ENCODE measurements around the gene UBASH3B. TPM values are rescaled to one million over a fixed set of nuclear protein-coding genes. Genes with fewer than 3 reads are reported as not detected.
A peak's percentile ranks its signal among the peaks of the same experiment; 100 is the strongest.

The UBASH3B gene
- polyA plus RNA-seq, 10 donors: 4.1 to 7.2 (median 5.7) TPM

GRCh38 chr11:122676638-122677037 lies 21.1 kb downstream of the UBASH3B start:
- no peak for DNase-seq

- DNase-seq: no peak
Measured at GRCh38 chr11:122677256-122677655, 21.7 kb downstream of the UBASH3B start.

GRCh38 chr11:122678406-122678805 lies 22.9 kb downstream of the UBASH3B start:
- no peak for DNase-seq

GRCh38 chr11:122679466-122679865 lies 23.9 kb downstream of the UBASH3B start:
- DNase-seq: no peak

- DNase-seq: no peak
Measured at GRCh38 chr11:122681070-122681469, 25.5 kb downstream of the UBASH3B start.

- DNase-seq: no peak
Measured at GRCh38 chr11:122681735-122682134, 26.2 kb downstream of the UBASH3B start.

GRCh38 chr11:122682464-122682863 lies 26.9 kb downstream of the UBASH3B start:
- DNase-seq: no peak

- no peak for DNase-seq
Measured at GRCh38 chr11:122685041-122685440, 29.5 kb downstream of the UBASH3B start.

GRCh38 chr11:122686111-122686510 lies 30.6 kb downstream of the UBASH3B start:
- DNase-seq: no peak

- peak in 2 of 3 donors; percentile 58 to 86 for DNase-seq
Measured at GRCh38 chr11:122690384-122690783, 34.9 kb downstream of the UBASH3B start.

GRCh38 chr11:122690801-122691548 lies 35.5 kb downstream of the UBASH3B start:
- peak; percentile 62 to 93 (median 78) for DNase-seq

- DNase-seq: no peak
Measured at GRCh38 chr11:122691549-122692150, 36.1 kb downstream of the UBASH3B start.

GRCh38 chr11:122692444-122692843 lies 36.9 kb downstream of the UBASH3B start:
- no peak for DNase-seq

GRCh38 chr11:122695076-122695615 lies 39.6 kb downstream of the UBASH3B start:
- DNase-seq: no peak

GRCh38 chr11:122696662-122697061 lies 41.1 kb downstream of the UBASH3B start:
- no peak for DNase-seq

- no peak for DNase-seq
Measured at GRCh38 chr11:122697636-122698167, 42.2 kb downstream of the UBASH3B start.

- no peak for DNase-seq
Measured at GRCh38 chr11:122698392-122698791, 42.9 kb downstream of the UBASH3B start.

GRCh38 chr11:122700666-122701065 lies 45.1 kb downstream of the UBASH3B start:
- DNase-seq: no peak

GRCh38 chr11:122701143-122701542 lies 45.6 kb downstream of the UBASH3B start:
- DNase-seq: no peak

GRCh38 chr11:122703541-122704272 lies 48.2 kb downstream of the UBASH3B start:
- DNase-seq: no peak

- no peak for DNase-seq
Measured at GRCh38 chr11:122705396-122705795, 49.9 kb downstream of the UBASH3B start.
